Measurements from ENCODE around the gene SMAD1. TPM values are rescaled to one million over a fixed set of nuclear protein-coding genes. Genes with fewer than 3 reads are reported as not detected.

SMAD1 gene
- total RNA-seq, 2 donors from 2014 or later = 0.62 to 3.8 TPM

DNA sequence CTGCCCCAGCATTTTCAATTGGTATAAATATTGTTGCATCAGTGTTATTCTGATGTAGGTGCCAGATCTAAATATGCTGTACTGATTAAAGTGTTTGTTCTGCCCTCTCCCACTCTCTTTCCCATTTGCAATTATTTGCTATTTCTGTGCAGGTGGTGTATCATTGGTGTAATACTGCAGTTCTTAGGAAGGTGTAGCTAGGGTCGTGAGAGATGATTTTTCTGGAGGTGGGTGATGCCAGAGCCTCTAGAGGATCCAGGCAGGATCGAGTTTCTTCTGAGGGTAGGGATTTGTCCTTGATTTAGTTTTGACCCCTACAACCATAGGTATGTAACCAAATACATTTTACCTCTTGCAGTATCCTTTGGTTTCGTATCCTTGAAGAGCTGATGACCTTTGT is 1.9 kb downstream of the SMAD1 start:
- no peak for DNase-seq (ENCODE audit: low spot score in 2 of 2)
- peaks cover 6 to 18% of the 10 kb centered on the region in 2 donors for H3K36me3 Mint-ChIP-seq
- peaks cover 0 to 7% of the 10 kb centered on the region in 2 donors for H3K9me3 Mint-ChIP-seq
- ATAC-seq = no peak
- H3K27ac Mint-ChIP-seq = no peak overlapping the region

DNA sequence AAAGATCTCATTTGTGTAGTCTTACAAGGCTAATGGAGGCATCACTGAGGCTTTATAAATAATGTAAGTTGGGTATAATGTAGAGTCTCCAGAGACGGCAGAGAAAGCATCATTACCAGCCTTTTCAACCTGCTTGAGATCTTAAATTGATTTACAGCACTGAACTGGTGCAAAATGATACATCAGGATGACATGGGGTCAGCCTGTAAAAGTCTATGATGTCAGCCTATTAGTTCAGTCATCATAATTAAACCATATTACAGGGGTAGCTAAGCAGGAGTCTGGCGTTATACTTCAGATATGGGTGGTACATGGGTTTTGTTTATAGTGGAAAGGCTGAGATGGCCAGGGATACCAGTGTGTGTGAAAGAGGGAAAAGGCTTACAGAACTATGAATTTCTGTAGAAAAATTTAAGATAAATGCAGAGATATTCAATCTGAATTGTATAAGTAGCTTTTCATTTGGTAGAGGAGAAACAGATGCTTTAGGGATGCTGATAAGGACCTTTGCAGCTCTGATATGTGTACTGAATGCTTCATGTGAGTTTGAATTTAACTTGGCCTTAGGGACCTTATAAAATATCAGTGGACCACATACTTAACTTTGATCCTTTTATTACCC is 2.7 kb downstream of the SMAD1 start:
- Mint-ChIP-seq H3K36me3 (peaks cover 6 to 15% of the 10 kb centered on the region in 2 donors), H3K9me3 (peaks cover 0 to under 1% of the 10 kb centered on the region in 2 donors), H3K27ac (no peak overlapping the region)
- no peak for ATAC-seq
- no peak for DNase-seq (ENCODE audit: low spot score in 2 of 2)

DNA sequence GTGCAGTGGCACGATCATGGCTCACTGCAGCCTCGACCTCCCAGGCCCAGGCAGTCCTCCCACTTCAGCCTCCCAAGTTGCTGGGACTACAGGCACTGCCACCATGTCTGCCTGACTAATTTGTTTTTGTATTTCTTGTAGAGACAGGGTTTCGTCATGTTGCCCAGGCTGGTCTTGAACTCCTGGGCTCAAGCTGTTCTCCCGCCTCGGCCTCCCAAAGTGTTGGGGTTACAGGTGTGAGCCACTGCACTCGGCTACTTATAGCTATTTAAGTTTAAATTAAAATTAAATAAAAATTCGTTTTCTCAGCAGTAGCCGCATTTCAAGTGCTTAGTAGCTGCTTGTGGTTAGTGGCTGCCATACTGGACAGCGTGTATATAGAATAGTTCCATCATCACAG is 3.5 kb downstream of the SMAD1 start:
- Mint-ChIP-seq H3K9me3 (no peaks in the 10 kb centered on the region), H3K36me3 (peaks cover 6 to 13% of the 10 kb centered on the region in 2 donors), H3K27ac (no peak overlapping the region)
- ATAC-seq (no peak), DNase-seq (ENCODE audit: low spot score in 2 of 2) (no peak)

DNA sequence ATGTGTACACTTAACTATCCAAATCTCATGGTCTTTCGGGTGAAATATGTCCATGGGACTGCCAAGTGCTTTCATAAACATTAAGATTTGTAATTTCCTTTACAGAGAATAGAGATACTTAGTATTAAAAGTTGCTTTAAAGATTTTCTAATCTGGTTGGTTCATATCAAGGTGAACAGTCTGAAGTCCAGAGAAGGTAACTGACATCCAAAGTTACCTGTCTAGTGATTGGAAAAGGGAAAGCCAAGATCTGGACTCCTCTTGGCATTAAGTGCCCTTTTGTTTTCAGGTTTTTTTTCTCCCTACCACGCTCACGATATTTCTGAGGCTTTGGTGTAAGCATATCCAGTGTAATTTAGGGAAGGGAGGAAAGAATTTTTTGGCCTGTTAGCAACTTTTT is 5.0 kb downstream of the SMAD1 start:
- no peaks in the 10 kb centered on the region for H3K36me3 Mint-ChIP-seq
- no peaks in the 10 kb centered on the region for H3K9me3 Mint-ChIP-seq
- no peak for DNase-seq (ENCODE audit: low spot score in 2 of 2)
- ATAC-seq = no peak
- no peak overlapping the region for H3K27ac Mint-ChIP-seq

DNA sequence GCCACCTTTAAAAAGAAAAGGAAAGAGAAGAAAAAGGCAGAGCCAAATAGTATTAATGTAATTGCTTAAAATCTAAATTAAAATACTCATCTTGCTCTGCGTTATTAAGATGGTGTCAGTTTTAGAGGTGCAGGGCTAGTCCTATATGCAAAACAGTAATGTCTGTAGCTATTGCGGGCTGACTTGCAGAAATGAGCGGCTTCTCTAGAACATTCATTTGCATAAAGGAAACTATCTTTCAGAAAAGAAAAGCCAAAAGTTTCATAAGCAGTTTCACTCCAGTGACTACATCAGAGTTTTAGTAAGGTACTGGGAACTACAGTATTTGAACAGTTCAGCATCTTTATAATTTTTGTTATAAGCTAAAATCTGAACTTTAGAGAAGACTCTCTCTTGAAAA is 6.0 kb downstream of the SMAD1 start:
- no peak overlapping the region for H3K27ac Mint-ChIP-seq
- ATAC-seq (peak; percentile 95 to 96), DNase-seq (ENCODE audit: low spot score in 2 of 2) (no peak)
- no peaks in the 10 kb centered on the region for H3K36me3 Mint-ChIP-seq
- no peaks in the 10 kb centered on the region for H3K9me3 Mint-ChIP-seq

DNA sequence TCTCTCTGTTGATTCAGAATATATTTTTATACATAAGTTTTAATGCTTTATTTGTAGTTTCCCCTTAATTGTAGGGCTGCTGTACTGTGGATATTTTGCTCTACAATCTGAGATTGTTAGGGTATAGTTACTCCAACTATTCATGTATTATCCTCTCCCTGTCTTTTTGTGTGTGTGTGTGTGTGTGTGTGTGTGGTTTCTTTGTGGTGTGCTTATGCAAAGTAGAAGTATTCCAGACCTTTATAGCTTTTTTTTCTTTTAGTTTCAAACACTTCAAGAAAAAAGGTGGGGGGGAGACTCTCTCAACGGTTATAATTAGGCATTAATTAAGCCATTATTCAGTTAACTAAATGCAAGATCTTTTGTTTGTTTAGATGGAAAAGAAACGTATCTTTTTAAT is 6.7 kb downstream of the SMAD1 start:
- no peak for ATAC-seq
- Mint-ChIP-seq H3K9me3 (no peaks in the 10 kb centered on the region), H3K36me3 (no peaks in the 10 kb centered on the region), H3K27ac (no peak overlapping the region)
- no peak for DNase-seq (ENCODE audit: low spot score in 2 of 2)

DNA sequence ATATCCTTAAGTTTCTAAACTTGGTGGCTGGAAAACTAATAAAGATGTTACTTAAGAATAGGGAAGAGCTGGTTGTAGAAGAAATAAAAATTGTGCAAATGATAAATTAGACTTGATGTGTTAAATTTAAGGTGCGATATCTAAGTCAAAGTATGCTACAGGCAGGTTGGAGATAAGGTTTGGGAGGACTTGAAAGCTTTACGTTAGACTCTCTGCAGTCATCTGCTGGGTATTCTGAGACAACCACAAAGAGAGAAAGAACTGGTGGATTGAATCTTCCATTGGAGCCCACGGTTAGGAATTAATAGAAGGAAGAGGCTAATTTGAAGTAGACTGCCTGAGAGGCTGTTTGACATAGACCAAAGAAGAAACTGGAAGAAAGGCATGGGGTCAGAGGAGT is 7.9 kb downstream of the SMAD1 start:
- Mint-ChIP-seq H3K36me3 (no peaks in the 10 kb centered on the region), H3K9me3 (no peaks in the 10 kb centered on the region), H3K27ac (no peak overlapping the region)
- DNase-seq (ENCODE audit: low spot score in 2 of 2) (no peak), ATAC-seq (no peak)

DNA sequence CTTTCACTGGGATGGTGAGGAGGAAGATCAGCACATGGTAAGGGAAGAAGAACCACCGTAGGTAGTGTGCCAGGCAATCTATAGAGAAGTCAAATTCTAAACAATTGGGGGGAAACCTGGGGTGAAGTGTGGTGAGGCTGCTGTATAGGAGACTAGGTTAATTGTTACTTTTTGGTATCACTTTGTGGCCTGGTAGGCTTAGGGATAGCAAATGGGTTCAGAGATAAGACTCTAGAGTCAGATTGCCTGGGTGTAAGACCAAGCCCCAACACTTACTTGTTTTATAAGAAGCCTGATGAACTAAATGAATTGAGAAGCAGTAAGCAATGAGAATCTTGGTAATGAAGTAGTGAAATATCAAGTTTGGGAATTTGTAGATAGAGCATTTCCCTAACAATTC is 8.7 kb downstream of the SMAD1 start:
- no peaks in the 10 kb centered on the region for H3K36me3 Mint-ChIP-seq
- no peaks in the 10 kb centered on the region for H3K9me3 Mint-ChIP-seq
- no peak overlapping the region for H3K27ac Mint-ChIP-seq
- no peak for ATAC-seq
- DNase-seq (ENCODE audit: low spot score in 2 of 2) = no peak

DNA sequence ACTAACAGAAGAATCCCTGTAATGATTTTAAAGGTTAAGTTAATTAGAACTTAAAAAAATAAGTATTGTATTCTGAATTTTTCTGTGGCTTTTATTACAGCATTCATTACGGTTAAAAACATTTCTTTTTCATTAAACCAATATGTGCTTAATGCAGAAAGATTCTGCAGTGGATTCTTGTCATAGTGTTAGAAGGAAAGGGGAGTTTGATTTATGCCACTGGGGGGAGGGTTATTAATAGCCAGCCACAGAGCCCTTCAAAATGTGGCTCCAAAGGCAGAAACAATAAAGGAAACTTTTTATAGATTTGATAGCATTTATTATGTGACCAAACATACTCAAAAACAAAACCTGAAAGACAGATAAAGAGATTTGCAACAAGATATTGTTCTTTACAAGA is 9.1 kb downstream of the SMAD1 start:
- Mint-ChIP-seq H3K9me3 (no peaks in the 10 kb centered on the region), H3K36me3 (no peaks in the 10 kb centered on the region), H3K27ac (no peak overlapping the region)
- DNase-seq (ENCODE audit: low spot score in 2 of 2) (no peak), ATAC-seq (no peak)

DNA sequence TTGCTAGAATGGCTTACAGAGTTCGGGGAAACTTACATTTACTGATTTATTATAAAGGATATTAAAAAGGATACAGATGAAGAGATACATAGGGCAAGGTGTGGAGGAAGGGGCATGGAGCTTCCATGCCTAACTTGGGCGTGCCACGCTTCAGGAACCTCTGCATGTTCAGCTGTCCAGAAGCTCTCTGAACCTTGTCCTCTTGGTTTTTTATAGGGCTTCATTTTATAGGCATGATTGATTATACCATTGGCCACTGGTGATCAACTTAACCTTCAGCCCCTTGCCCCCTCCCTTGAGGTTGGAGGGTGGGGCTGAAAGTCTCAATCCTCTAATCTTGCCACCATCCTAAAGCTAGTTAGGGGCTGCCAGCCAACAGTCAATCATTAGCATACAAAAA is 10.7 kb downstream of the SMAD1 start:
- no peaks in the 10 kb centered on the region for H3K9me3 Mint-ChIP-seq
- ATAC-seq = no peak

DNA sequence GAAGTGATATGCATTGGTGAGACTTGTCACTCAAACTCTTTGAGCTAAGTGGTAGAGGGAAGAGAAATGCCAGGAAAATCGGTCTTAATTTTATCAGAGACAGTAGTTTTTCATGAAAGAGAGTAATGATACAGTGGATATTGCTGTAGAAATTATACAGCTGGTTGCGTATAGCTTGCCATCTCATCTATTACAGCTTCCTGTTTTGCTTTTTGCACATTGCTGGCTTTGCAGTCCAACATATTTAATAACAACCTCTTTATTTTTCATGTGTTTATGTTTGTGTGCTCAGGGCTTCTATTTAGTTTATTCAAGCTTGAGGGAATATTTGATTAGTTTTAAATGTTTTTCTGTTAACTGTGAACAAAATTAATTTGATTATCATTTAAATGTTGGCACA is 11.5 kb downstream of the SMAD1 start:
- Mint-ChIP-seq H3K27ac (no peak overlapping the region), H3K9me3 (no peaks in the 10 kb centered on the region), H3K36me3 (no peaks in the 10 kb centered on the region)
- DNase-seq (ENCODE audit: low spot score in 2 of 2) (no peak), ATAC-seq (no peak)

More for the DNA sequence above, 10.7 kb downstream of the SMAD1 start:
- Mint-ChIP-seq H3K27ac (no peak overlapping the region), H3K36me3 (no peaks in the 10 kb centered on the region)
- DNase-seq (ENCODE audit: low spot score in 2 of 2) = no peak

DNA sequence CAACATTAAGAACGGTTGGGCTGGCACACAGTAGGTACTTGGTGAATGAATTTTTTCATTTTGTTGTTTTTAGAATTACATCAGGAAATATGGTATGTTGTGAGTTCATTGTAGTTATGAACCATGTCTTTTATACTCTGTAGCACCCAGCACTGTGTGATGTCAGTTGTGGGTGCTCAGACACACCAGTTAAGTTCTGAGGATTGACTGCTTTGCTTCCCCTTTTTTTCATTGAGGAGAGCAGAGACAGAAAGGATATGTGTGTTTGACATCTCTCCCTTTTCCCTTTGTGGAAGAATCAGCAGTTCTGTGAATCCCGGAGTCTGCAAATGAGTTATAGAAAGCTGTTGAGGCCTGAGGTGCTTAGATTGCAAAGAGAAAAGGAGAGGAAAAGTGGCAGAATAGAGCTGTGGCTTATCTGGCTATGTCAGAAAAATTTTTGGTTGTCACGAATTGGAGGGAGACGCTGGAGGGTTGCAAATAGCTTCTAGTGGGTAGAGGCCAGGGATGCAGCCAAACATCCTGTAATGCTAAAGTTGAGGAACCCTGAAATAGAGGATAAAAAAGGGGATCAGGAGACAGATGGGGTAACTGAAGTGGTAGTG is 13.1 kb downstream of the SMAD1 start:
- DNase-seq (ENCODE audit: low spot score in 2 of 2) (no peak), ATAC-seq (no peak)
- Mint-ChIP-seq H3K9me3 (no peaks in the 10 kb centered on the region), H3K27ac (no peak overlapping the region), H3K36me3 (no peaks in the 10 kb centered on the region)

DNA sequence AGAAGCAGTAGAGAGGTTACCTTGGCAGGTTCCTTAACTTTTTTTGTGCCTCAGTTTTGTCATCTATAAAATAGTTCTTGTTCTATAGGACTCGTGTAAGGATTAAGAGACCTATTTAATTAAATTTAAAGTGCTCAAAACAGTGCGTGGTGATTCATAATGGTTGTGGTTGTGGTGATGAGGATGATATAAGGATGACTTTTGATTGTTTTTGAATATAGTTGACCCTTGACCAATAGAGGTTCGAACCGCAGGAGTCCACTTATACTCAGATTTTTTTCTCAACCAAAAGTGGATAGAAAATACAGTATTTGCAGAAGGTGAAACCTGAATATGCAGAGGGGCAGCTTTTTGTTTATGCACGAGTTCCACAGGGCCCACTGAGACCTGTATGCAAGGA is 14.6 kb downstream of the SMAD1 start:
- no peaks in the 10 kb centered on the region for H3K36me3 Mint-ChIP-seq
- ATAC-seq = no peak

DNA sequence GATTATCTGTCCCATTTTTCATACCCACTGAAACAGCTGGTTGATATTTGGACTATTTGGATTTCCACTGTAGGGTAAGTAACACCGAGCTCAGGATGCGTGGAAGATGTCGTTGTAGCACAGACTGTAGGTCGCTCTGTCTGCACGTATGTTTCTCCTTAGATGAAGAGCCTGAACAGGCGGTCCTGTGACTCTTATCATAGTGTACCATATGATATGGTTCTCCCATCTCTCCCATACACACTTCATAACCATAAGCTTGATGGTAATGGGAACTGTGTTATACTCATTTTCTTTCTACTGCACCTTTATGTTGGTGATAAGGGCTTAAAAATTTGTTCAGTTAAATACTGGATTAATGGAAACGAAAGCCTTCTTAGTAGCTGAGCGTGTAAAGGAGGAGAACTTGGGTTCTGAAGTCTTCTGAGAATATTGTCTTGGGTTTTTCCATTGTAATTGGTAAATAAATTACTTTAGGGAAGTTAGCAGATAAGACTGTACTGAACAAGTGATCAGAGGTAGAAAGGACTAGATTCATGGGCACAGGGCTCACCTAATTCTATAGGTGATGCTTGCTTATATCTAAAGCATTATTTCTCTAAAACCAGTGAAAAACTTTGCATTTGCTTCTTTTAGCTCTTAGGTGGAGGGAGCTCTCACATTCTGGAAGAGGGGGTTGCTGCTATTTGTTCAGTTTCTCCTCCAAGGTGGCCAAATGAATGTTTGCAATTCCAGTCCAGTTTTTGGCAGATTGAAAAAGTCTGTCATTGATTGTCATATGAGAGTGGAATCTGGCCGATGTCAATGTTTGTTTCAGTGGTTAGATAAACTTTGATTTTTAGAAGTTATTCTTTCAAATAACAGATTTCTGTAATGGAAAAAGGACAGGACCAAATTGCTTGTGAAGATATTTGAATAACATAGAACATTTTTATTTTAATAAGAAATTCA is 15.8 kb downstream of the SMAD1 start:
- no peaks in the 10 kb centered on the region for H3K36me3 Mint-ChIP-seq
- no peaks in the 10 kb centered on the region for H3K9me3 Mint-ChIP-seq
- no peak for DNase-seq (ENCODE audit: low spot score in 2 of 2)
- no peak overlapping the region for H3K27ac Mint-ChIP-seq
- ATAC-seq = no peak

More for the DNA sequence above, 14.6 kb downstream of the SMAD1 start:
- no peaks in the 10 kb centered on the region for H3K9me3 Mint-ChIP-seq
- DNase-seq (ENCODE audit: low spot score in 2 of 2) = no peak
- H3K27ac Mint-ChIP-seq = no peak overlapping the region

DNA sequence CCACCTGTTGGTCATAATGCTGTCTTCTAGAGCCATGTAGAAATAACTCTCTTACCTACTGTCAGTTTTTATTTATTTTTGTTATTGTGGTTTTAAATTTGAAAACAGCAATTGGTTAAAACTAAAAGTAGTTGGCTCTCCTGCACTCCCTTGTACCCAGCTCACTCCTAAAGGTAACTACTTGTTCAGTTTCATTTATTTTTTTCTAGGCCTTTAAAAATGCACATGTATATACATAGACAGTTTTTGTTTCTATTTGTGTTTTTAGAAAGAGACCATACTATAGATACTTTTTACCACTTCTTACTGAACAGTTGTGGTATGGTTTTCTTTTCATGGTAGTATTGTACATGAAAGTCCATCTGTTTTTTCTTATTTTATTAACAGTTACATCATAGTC is 16.8 kb downstream of the SMAD1 start:
- no peak overlapping the region for H3K27ac Mint-ChIP-seq

DNA sequence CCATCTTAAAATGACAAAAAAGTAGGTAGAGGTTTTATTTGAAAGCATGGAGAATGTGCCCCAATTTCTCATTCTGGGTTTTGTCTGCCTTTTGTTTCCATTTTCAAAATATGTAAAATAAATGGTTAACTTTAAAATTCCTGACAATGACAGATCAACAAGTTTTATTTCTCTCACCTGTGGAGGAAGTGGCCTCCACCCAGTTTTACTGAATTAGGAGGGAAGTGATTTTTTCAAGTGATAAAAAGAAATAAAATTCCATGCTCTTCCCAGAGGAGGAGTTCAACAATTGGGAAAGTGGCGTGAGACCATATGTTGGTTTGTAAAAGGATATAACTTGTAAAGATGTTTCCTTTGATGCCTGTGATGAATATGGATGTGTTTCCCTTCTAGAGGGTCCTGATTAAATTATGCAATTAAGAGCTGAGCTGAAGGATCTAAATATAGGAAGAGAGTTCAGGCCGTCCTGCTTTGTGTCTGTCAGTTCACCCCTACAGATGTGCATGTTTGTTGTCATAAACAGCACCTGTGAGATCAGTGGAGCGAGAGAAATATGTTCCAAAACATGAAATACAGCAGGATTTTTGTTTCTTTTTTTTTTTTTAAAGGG is 19.5 kb downstream of the SMAD1 start:
- Mint-ChIP-seq H3K9me3 (no peaks in the 10 kb centered on the region), H3K27ac (no peak overlapping the region), H3K36me3 (no peaks in the 10 kb centered on the region)
- no peak for ATAC-seq
- no peak for DNase-seq (ENCODE audit: low spot score in 2 of 2)

More for the DNA sequence above, 16.8 kb downstream of the SMAD1 start:
- no peaks in the 10 kb centered on the region for H3K36me3 Mint-ChIP-seq
- DNase-seq (ENCODE audit: low spot score in 2 of 2) (no peak), ATAC-seq (no peak)
- no peaks in the 10 kb centered on the region for H3K9me3 Mint-ChIP-seq

DNA sequence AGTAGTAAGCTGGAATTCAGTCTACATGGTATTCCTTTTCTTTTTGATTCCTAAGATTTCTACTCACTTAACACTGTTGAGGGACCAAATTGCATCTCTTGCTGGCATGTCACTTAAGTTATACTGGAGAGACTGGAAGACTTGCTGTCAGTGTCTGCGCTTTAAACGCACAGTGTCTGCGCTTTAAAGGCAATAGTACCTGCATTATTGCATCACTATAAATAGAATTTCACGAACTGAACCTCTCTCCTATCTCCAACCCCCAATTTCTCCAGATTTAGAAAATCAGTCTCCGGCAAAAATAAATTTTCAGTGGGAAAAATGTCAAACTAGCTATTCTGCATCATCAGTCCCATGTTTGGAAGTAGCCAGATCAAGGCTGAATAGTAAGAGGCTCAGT is 21.2 kb downstream of the SMAD1 start:
- ATAC-seq (no peak), DNase-seq (ENCODE audit: low spot score in 2 of 2) (no peak)
- Mint-ChIP-seq H3K36me3 (no peaks in the 10 kb centered on the region), H3K9me3 (no peaks in the 10 kb centered on the region), H3K27ac (no peak overlapping the region)
